ENCODE results near the gene KIAA1217. TPM values are rescaled to one million over a fixed set of nuclear protein-coding genes. Genes with fewer than 3 reads are reported as not detected.

KIAA1217 gene
- total RNA-seq, 1 experiment from 2014 or later = 7.8 TPM

DNA sequence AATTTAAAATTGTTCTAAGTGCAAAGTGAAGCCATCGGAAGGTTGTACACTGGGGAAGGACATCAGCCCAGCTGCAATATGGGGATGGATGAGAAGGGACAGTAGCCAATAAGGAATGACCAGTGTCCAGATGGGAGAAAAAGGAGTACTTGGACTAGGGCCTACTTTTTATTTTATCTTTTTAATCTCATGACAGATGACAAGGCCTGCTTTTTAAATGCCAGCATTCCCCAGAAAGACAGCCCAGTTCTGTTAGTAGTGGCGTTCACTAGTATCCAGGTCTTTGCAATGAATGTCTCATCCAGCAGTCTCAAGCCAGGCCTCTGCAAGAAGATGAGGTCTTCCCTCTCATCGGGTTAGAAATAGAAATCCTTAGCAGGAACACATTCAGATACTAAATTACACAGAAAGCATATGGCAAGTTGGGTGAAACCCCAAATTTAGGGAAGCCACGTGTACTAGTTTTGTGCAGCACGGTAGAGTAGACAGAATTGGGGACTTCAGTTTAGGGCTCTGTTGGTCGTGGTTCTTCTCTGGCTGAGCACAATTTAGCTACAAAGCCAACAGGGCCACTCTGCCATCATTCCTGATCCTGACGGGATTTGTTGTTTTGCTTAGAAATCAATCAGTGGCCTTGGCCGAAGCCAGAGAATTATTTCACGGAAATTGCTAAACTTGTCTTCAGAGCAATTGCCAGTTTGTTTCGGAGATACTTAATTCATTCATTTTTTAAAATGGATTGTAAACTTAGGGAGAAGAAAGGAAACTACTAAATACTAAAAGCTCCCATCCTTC, 286.9 kb downstream of the KIAA1217 start (continued):
- TF ChIP-seq ZBTB33 (IDR thresholded peaks at IDR 0.05; ENCODE audit: extremely low read depth, insufficient replicate concordance, low read length) (no peak), RAD21 (IDR thresholded peaks at IDR 0.05; ENCODE audit: low read depth) (no peak)

- H3K9me2 ChIP-seq (ENCODE audit: insufficient read depth) = no peaks in the 10 kb centered on the region
- intact Hi-C loops (cut with micrococcal nuclease) = no loop called here
- no TSS peak for BruUV-seq (replicated peaks)
- no peaks in the 10 kb centered on the region for H3K4me1 ChIP-seq (ENCODE audit: control insufficient read depth in 1 of 2, insufficient read depth in 2 of 2, low read length in 2 of 2)
- DNase-seq (ENCODE audit: low read depth, low spot score) = no peak
- no peaks in the 10 kb centered on the region for H4K20me1 ChIP-seq (ENCODE audit: insufficient read depth)
- ChIA-PET POLR2A (no interaction called here), CTCF (no interaction called here), RAD21 (ENCODE audit: low non-redundant PET in 1 of 2, low total read pairs in 2 of 2, uncharacterized antibody in 2 of 2, unreplicated experiment in 2 of 2) (no interaction called here)
- no peak for ATAC-seq
- H3K79me2 ChIP-seq (ENCODE audit: insufficient read depth, low read length) = no peaks in the 10 kb centered on the region
- no peak overlapping the region for H3K4me3 ChIP-seq (replicated peaks in 1 of 2; ENCODE audit: low read depth in 1 of 2, low read length in 2 of 2)
- H3K27ac ChIP-seq (ENCODE audit: low read depth, low read length) = no peak overlapping the region
- H3K9ac ChIP-seq (ENCODE audit: low read length) = no peak overlapping the region
- no peaks in the 10 kb centered on the region for H3K27me3 ChIP-seq (ENCODE audit: insufficient read depth, low read length)
- H3K9me3 ChIP-seq (ENCODE audit: control insufficient read depth in 1 of 2, insufficient read depth in 1 of 2, low read depth in 1 of 2, low read length in 2 of 2) = no peaks in the 10 kb centered on the region
- no peaks in the 10 kb centered on the region for H3K36me3 ChIP-seq (ENCODE audit: control insufficient read depth in 1 of 2, insufficient read depth in 2 of 2, low read length in 2 of 2)
- H3K4me2 ChIP-seq (ENCODE audit: low read length) = no peak overlapping the region
- no peak overlapping the region for H2AFZ ChIP-seq (ENCODE audit: low read depth, low read length, poor library complexity, severe bottlenecking)
- TF ChIP-seq TCF7L2 (IDR thresholded peaks at IDR 0.05; ENCODE audit: borderline replicate concordance, extremely low read depth, insufficient read depth, insufficient read length) = no peak
- TF ChIP-seq POLR2A (IDR thresholded peaks at IDR 0.05; ENCODE audit: borderline replicate concordance, extremely low read depth, insufficient read depth, insufficient read length) = no peak
- no peak for TF ChIP-seq SRF (IDR thresholded peaks at IDR 0.05; ENCODE audit: low read depth)
- TF ChIP-seq FOSL1 (IDR thresholded peaks at IDR 0.05; ENCODE audit: low read depth) = no peak
- no peak for TF ChIP-seq EZH2 (IDR thresholded peaks at IDR 0.05)
- TF ChIP-seq ZFX (IDR thresholded peaks at IDR 0.05) = no peak
- TF ChIP-seq SIN3A (IDR thresholded peaks at IDR 0.05; ENCODE audit: low read depth) = no peak
- TF ChIP-seq, protein P1, sequence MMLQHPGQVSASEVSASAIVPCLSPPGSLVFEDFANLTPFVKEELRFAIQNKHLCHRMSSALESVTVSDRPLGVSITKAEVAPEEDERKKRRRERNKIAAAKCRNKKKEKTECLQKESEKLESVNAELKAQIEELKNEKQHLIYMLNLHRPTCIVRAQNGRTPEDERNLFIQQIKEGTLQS (IDR thresholded peaks at IDR 0.05) = no peak
- TF ChIP-seq YY1 (IDR thresholded peaks at IDR 0.05; ENCODE audit: extremely low read depth, insufficient replicate concordance, low read depth, low read length) = no peak
- no peak for TF ChIP-seq EZH2phosphoT487 (IDR thresholded peaks at IDR 0.05; ENCODE audit: borderline replicate concordance)
- TF ChIP-seq ZBTB33 (IDR thresholded peaks at IDR 0.05; ENCODE audit: extremely low read depth, insufficient replicate concordance, low read length) = no peak
- no peak for TF ChIP-seq CEBPB (IDR thresholded peaks at IDR 0.05; ENCODE audit: low read depth)
- no peak for TF ChIP-seq SP1 (IDR thresholded peaks at IDR 0.05; ENCODE audit: low read depth)
- no peak for TF ChIP-seq JUND (IDR thresholded peaks at IDR 0.05)
- no peak for TF ChIP-seq ELF1 (IDR thresholded peaks at IDR 0.05; ENCODE audit: borderline replicate concordance, low read depth)
- TF ChIP-seq ZNF274 (IDR thresholded peaks at IDR 0.05; ENCODE audit: low read depth, low read length) = no peak
- TF ChIP-seq CBX3 (IDR thresholded peaks at IDR 0.05; ENCODE audit: low read depth) = no peak
- TF ChIP-seq, protein P2, sequence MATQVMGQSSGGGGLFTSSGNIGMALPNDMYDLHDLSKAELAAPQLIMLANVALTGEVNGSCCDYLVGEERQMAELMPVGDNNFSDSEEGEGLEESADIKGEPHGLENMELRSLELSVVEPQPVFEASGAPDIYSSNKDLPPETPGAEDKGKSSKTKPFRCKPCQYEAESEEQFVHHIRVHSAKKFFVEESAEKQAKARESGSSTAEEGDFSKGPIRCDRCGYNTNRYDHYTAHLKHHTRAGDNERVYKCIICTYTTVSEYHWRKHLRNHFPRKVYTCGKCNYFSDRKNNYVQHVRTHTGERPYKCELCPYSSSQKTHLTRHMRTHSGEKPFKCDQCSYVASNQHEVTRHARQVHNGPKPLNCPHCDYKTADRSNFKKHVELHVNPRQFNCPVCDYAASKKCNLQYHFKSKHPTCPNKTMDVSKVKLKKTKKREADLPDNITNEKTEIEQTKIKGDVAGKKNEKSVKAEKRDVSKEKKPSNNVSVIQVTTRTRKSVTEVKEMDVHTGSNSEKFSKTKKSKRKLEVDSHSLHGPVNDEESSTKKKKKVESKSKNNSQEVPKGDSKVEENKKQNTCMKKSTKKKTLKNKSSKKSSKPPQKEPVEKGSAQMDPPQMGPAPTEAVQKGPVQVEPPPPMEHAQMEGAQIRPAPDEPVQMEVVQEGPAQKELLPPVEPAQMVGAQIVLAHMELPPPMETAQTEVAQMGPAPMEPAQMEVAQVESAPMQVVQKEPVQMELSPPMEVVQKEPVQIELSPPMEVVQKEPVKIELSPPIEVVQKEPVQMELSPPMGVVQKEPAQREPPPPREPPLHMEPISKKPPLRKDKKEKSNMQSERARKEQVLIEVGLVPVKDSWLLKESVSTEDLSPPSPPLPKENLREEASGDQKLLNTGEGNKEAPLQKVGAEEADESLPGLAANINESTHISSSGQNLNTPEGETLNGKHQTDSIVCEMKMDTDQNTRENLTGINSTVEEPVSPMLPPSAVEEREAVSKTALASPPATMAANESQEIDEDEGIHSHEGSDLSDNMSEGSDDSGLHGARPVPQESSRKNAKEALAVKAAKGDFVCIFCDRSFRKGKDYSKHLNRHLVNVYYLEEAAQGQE (IDR thresholded peaks at IDR 0.05; ENCODE audit: low read depth) = no peak
These were observed 288.0 kb downstream of the KIAA1217 start for GRCh38 chr10:24496906-24497305.
